ENCODE measurements around the gene AKAP13. TPM values are rescaled to one million over a fixed set of nuclear protein-coding genes. Genes with fewer than 3 reads are reported as not detected.

AKAP13 gene
- polyA plus RNA-seq, 1 experiment: 15.5 TPM

GRCh38 chr15:85414495-85414894 is 34.1 kb downstream of the AKAP13 start:
- no peak overlapping the region for H3K4me3 ChIP-seq (ENCODE audit: low read depth, low read length)
- ChIA-PET CTCF (interaction anchor here (0.8 to 7.1 kb wide), 9 partner anchors 10 to 125 kb away, joined by 3 to 48 read pairs (median 4); partner anchors contain the start of gene AKAP13), POLR2A (interaction anchor here (1.5 kb wide), 1 partner anchor 96 kb away, joined by 3 read pairs; no protein-coding TSS in a partner anchor)
- TF ChIP-seq, protein P1, sequence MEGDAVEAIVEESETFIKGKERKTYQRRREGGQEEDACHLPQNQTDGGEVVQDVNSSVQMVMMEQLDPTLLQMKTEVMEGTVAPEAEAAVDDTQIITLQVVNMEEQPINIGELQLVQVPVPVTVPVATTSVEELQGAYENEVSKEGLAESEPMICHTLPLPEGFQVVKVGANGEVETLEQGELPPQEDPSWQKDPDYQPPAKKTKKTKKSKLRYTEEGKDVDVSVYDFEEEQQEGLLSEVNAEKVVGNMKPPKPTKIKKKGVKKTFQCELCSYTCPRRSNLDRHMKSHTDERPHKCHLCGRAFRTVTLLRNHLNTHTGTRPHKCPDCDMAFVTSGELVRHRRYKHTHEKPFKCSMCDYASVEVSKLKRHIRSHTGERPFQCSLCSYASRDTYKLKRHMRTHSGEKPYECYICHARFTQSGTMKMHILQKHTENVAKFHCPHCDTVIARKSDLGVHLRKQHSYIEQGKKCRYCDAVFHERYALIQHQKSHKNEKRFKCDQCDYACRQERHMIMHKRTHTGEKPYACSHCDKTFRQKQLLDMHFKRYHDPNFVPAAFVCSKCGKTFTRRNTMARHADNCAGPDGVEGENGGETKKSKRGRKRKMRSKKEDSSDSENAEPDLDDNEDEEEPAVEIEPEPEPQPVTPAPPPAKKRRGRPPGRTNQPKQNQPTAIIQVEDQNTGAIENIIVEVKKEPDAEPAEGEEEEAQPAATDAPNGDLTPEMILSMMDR (IDR thresholded peaks at IDR 0.05; ENCODE audit: low read depth, low read length): peak; percentile 27
- no peak for DNase-seq (ENCODE audit: low read depth, low spot score)
- no peaks in the 10 kb centered on the region for H3K27me3 ChIP-seq (ENCODE audit: control insufficient read depth, insufficient read depth, low read length)
- H3K9me3 ChIP-seq (ENCODE audit: control insufficient read depth, insufficient read depth, low read length): no peaks in the 10 kb centered on the region
- no peak overlapping the region for H3K27ac ChIP-seq (ENCODE audit: low read depth, low read length)

DNA sequence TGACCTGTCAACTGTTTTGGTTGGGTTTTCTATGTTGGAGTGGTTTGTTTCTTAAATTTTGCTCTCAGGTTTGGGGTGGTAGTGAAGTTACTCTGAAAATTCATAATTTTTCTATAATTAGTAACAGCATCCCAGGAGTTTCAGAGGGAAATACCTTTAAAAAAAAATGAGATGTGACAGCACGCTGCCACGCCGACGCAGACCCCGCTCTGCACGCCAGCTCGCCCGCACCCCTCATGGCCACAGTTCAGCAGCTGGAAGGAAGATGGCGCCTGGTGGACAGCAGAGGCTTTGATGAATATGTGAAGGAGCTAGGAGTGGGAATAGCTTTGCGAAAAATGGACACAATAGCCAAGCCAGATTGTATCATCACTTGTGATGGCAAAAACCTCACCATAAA is 34.6 kb downstream of the AKAP13 start:
- Histone ChIP-seq H3K4me3 (ENCODE audit: low read depth, low read length) (no peak overlapping the region), H3K9me3 (ENCODE audit: control insufficient read depth, insufficient read depth, low read length) (no peaks in the 10 kb centered on the region), H3K27ac (ENCODE audit: low read depth, low read length) (no peak overlapping the region), H3K27me3 (ENCODE audit: control insufficient read depth, insufficient read depth, low read length) (no peaks in the 10 kb centered on the region)
- no peak for DNase-seq (ENCODE audit: low read depth, low spot score)
- TF ChIP-seq, protein P1 (IDR thresholded peaks at IDR 0.05; ENCODE audit: low read depth, low read length): no peak
- ChIA-PET CTCF (interaction anchor here (0.7 to 7.1 kb wide), 10 partner anchors 12 to 125 kb away, joined by 3 to 48 read pairs (median 4); partner anchors contain the start of gene AKAP13), POLR2A (interaction anchor here (1.5 kb wide), 1 partner anchor 97 kb away, joined by 3 read pairs; no protein-coding TSS in a partner anchor)

DNA sequence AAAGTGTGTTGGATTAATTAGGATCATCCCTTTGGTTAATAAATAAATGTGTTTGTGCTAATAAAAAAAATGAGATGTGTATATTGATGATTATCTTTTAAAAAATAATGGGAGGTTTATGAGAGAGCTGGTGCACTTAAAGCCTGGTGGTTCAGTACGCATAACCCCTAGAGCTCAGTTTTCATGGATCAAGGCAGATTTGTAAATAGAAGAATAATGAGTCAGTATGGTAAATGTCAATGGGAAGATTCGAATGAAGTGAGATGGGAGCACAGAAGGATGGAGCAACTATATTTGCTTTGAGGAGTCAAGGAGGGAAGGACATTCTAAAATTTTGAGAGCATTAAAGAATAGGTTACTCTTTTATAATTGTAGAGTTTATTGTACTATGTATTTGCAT is 35.4 kb downstream of the AKAP13 start:
- DNase-seq (ENCODE audit: low read depth, low spot score): no peak
- ChIA-PET CTCF (interaction anchor here (0.7 to 7.1 kb wide), 7 partner anchors 13 to 126 kb away, joined by 3 to 48 read pairs (median 4); no protein-coding TSS in a partner anchor), POLR2A (interaction anchor here (0.6 kb wide), 1 partner anchor 27 kb away, joined by 3 read pairs; no protein-coding TSS in a partner anchor)
- H3K4me3 ChIP-seq (ENCODE audit: low read depth, low read length): no peak overlapping the region
- no peak overlapping the region for H3K27ac ChIP-seq (ENCODE audit: low read depth, low read length)
- H3K27me3 ChIP-seq (ENCODE audit: control insufficient read depth, insufficient read depth, low read length): no peaks in the 10 kb centered on the region
- no peaks in the 10 kb centered on the region for H3K9me3 ChIP-seq (ENCODE audit: control insufficient read depth, insufficient read depth, low read length)
- TF ChIP-seq, protein P1 (IDR thresholded peaks at IDR 0.05; ENCODE audit: low read depth, low read length): no peak

DNA sequence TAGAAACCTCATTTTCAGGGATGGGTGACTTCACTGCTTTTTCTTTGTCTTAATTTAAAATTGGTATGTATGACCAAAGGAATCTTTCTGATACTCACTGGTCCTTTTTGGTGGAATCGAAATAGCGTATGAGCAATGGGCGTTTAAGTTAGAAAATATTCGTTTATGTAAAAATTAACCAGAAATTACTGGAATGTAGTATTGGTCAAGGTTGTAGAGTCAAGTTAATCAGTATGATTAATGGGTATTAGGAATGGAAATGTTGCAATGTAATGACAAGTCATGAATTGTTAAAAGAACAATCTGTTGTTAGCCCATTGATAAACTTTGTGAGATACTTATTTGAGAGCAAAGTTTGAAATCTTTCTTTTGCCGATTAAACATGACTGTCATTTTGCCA is 36.9 kb downstream of the AKAP13 start:
- CTCF ChIA-PET: interaction anchor here (0.8 to 7.1 kb wide), 3 partner anchors 69 to 121 kb away, joined by 3 to 48 read pairs (median 5); no protein-coding TSS in a partner anchor
- Histone ChIP-seq H3K27ac (ENCODE audit: low read depth, low read length) (no peak overlapping the region), H3K9me3 (ENCODE audit: control insufficient read depth, insufficient read depth, low read length) (no peaks in the 10 kb centered on the region), H3K27me3 (ENCODE audit: control insufficient read depth, insufficient read depth, low read length) (no peaks in the 10 kb centered on the region), H3K4me3 (ENCODE audit: low read depth, low read length) (no peak overlapping the region)
- TF ChIP-seq, protein P1 (IDR thresholded peaks at IDR 0.05; ENCODE audit: low read depth, low read length): no peak
- DNase-seq (ENCODE audit: low read depth, low spot score): no peak
- POLR2A ChIA-PET: interaction anchor here (0.7 kb wide), 1 partner anchor 37 kb away, joined by 3 read pairs; the partner anchor contains the start of gene AKAP13

DNA sequence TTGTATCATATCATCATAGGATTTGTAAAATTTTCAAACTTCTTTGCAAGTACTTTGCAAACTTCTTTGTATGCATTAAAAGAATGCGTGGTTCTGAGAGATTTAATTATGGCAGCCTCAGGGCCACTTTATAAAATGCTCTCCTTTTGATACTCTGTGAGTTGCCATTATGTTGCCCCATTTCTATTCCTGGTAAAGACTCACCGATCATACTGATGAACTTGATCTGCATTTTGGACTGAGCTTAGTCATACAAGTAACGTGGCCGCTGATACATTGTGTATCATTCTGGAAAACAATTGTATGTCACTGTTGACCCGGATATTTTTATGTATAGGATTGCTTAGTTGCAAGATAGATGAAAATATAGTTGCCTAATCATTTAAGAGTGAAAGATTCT is 38.8 kb downstream of the AKAP13 start:
- no peak for DNase-seq (ENCODE audit: low read depth, low spot score)
- POLR2A ChIA-PET: no interaction called here
- Histone ChIP-seq H3K9me3 (ENCODE audit: control insufficient read depth, insufficient read depth, low read length) (no peaks in the 10 kb centered on the region), H3K27me3 (ENCODE audit: control insufficient read depth, insufficient read depth, low read length) (no peaks in the 10 kb centered on the region), H3K27ac (ENCODE audit: low read depth, low read length) (no peak overlapping the region), H3K4me3 (ENCODE audit: low read depth, low read length) (no peak overlapping the region)
- CTCF ChIA-PET: no interaction called here
- TF ChIP-seq, protein P1 (IDR thresholded peaks at IDR 0.05; ENCODE audit: low read depth, low read length): no peak

All from AG04450 (cell line).